ENCODE measurements around the gene RGS2.

- TF ChIP-seq CTCF (IDR thresholded peaks at IDR 0.05) (no peak), POLR2A (IDR thresholded peaks at IDR 0.05) (no peak), POLR2AphosphoS5 (IDR thresholded peaks at IDR 0.05) (no peak), EP300 (IDR thresholded peaks at IDR 0.05) (no peak)
Measured at GRCh38 chr1:192764675-192765074, 44.2 kb upstream of the RGS2 start.

Data from sigmoid colon (tissue), 4 donors.